IMR-90 (cell line): ENCODE results near the gene ABI3BP. TPM values are rescaled to one million over a fixed set of nuclear protein-coding genes. Genes with fewer than 3 reads are reported as not detected.

Experiments
- ATAC-seq: fragments of 200-7000 bp; cut with Tn5 transposase; 2 replicates; pipeline ENCODE4 v1.9.1; 2020; ENCODE audit warnings: low read depth, mild to moderate bottlenecking, moderate library complexity
- BruUV-seq: library from RNA; stranded (reverse); fragments of 400-500 nt; replicated peaks from 2 replicates; lab custom pipeline; 2021; lab: Mats Ljungman, UMichigan
- CTCF ChIA-PET: fragments of 300-600 bp; formaldehyde crosslinking; extraction: SDS; loops from one replicate; lab custom pipeline; 2021; ENCODE audit warnings: antibody characterized with exemption; lab: Yijun Ruan, JAX
- POLR2A ChIA-PET: fragments of 300-600 bp; sonication (Branson Sonifier 250); formaldehyde crosslinking; loops from one replicate; lab custom pipeline; 2022; ENCODE audit warnings: antibody characterized with exemption; ENCODE audit not compliant: unreplicated experiment; lab: Charles Lee
- DNase-seq: peaks from one replicate; pipeline ENCODE4 v3.0.0; 2013
- H2AFZ ChIP-seq: replicated peaks from 2 replicates; pipeline ENCODE3; 2013; ENCODE audit warnings: low read length, mild to moderate bottlenecking; ENCODE audit not compliant: poor library complexity
- H2AK5ac ChIP-seq: 2 replicates; pipeline ENCODE4 v1.6.1; 2013; ENCODE audit warnings: low read depth, low read length, inconsistent platforms
- H2AK9ac ChIP-seq: replicated peaks from 2 replicates; pipeline ENCODE3; 2013; ENCODE audit warnings: mild to moderate bottlenecking, low read depth, low read length, moderate library complexity; ENCODE audit not compliant: poor library complexity
- H2BK120ac ChIP-seq: 2 replicates; pipeline ENCODE4 v1.6.1; 2013; ENCODE audit warnings: low read depth, low read length, inconsistent platforms
- H2BK15ac ChIP-seq: 3 replicates; pipeline ENCODE4 v1.6.1; 2013; ENCODE audit warnings: low read depth, low read length, inconsistent platforms
- H2BK20ac ChIP-seq: 2 replicates; pipeline ENCODE4 v1.6.1; 2013; ENCODE audit warnings: low read depth, mild to moderate bottlenecking, inconsistent platforms, low read length, moderate library complexity
- H2BK5ac ChIP-seq: 2 replicates; pipeline ENCODE4 v1.6.1; 2013; ENCODE audit warnings: mild to moderate bottlenecking, low read depth, low read length, inconsistent platforms; ENCODE audit not compliant: poor library complexity, severe bottlenecking
- H3K14ac ChIP-seq: replicated peaks from 2 replicates; pipeline ENCODE4 v1.6.1; 2013; ENCODE audit warnings: low read depth, low read length, inconsistent platforms
- H3K18ac ChIP-seq: 2 replicates; pipeline ENCODE4 v1.6.1; 2013; ENCODE audit warnings: low read depth, low read length, control low read depth
- H3K23ac ChIP-seq: 2 replicates; pipeline ENCODE4 v1.6.1; 2013; ENCODE audit warnings: low read depth, low read length, inconsistent platforms
- H3K27ac ChIP-seq: 2 replicates; pipeline ENCODE4 v1.5.1; 2013; ENCODE audit warnings: mild to moderate bottlenecking, control low read depth, low read length; ENCODE audit not compliant: insufficient read depth
- H3K27me3 ChIP-seq: 2 replicates; pipeline ENCODE4 v1.6.1; 2013; ENCODE audit warnings: low read length; ENCODE audit not compliant: control insufficient read depth, insufficient read depth
- H3K36me3 ChIP-seq: 2 replicates; pipeline ENCODE4 v1.6.1; 2013; ENCODE audit warnings: low read length, mixed read lengths; ENCODE audit not compliant: control insufficient read depth, insufficient read depth
- H3K4ac ChIP-seq: 2 replicates; pipeline ENCODE4 v1.6.1; 2013; ENCODE audit warnings: low read depth, low read length, inconsistent platforms
- H3K4me1 ChIP-seq: 2 replicates; pipeline ENCODE4 v1.6.1; 2013; ENCODE audit warnings: low read length, mixed read lengths; ENCODE audit not compliant: control insufficient read depth, insufficient read depth
- H3K4me2 ChIP-seq: 2 replicates; pipeline ENCODE4 v1.6.1; 2013; ENCODE audit warnings: low read depth, mild to moderate bottlenecking, control low read depth, low read length, moderate library complexity
- H3K4me3 ChIP-seq: 2 replicates; pipeline ENCODE4 v1.5.1; 2013; ENCODE audit warnings: low read depth, mild to moderate bottlenecking, control low read depth, low read length, moderate library complexity; ENCODE audit not compliant: insufficient read depth
- H3K56ac ChIP-seq: 2 replicates; pipeline ENCODE4 v1.6.1; 2013; ENCODE audit warnings: low read length, inconsistent platforms; ENCODE audit not compliant: insufficient read depth; ENCODE audit errors: extremely low read depth
- H3K79me1 ChIP-seq, 2 experiments: 2 replicates each; pipeline ENCODE4 v1.6.1; 2013; ENCODE audit warnings: low read length in 2 of 2, inconsistent platforms in 1 of 2, low read depth in 1 of 2
- H3K9ac ChIP-seq: 2 replicates; pipeline ENCODE4 v1.6.1; 2013; ENCODE audit warnings: low read depth, low read length, control low read depth
- H3K9me1 ChIP-seq: 2 replicates; pipeline ENCODE4 v1.6.1; 2013; ENCODE audit warnings: low read length, inconsistent platforms; ENCODE audit not compliant: insufficient read depth
- H3K9me3 ChIP-seq: 2 replicates; pipeline ENCODE4 v1.6.1; 2013; ENCODE audit warnings: low read length; ENCODE audit not compliant: control insufficient read depth, insufficient read depth
- H4K20me1 ChIP-seq: 2 replicates; pipeline ENCODE4 v1.6.1; 2013; ENCODE audit warnings: low read length, inconsistent platforms; ENCODE audit not compliant: insufficient read depth
- H4K5ac ChIP-seq: 2 replicates; pipeline ENCODE4 v1.6.1; 2013; ENCODE audit warnings: mild to moderate bottlenecking, low read depth, low read length, control low read depth
- H4K8ac ChIP-seq, 2 experiments: 2 replicates each; pipeline ENCODE4 v1.6.1; 2013; ENCODE audit warnings: low read depth in 2 of 2, low read length in 2 of 2, control low read depth in 1 of 2, inconsistent platforms in 1 of 2
- H4K91ac ChIP-seq: 2 replicates; pipeline ENCODE4 v1.6.1; 2013; ENCODE audit warnings: low read depth, low read length, inconsistent platforms; ENCODE audit not compliant: insufficient read depth
- BHLHE40 ChIP-seq: fragments of 150-350 bp; IDR thresholded peaks from 2 replicates; pipeline ENCODE4 v1.6.1; 2016; ENCODE audit warnings: mild to moderate bottlenecking, low read depth, low read length
- CEBPB ChIP-seq: IDR thresholded peaks from 2 replicates; pipeline ENCODE4 v1.6.1; 2012; ENCODE audit warnings: low read depth, low read length, improper control_type of control experiment
- CHD1 ChIP-seq: IDR thresholded peaks from 2 replicates; pipeline ENCODE4 v1.6.1; 2012; ENCODE audit warnings: low read depth, low read length, improper control_type of control experiment
- FOS ChIP-seq: fragments of 150-350 bp; IDR thresholded peaks from 2 replicates; pipeline ENCODE4 v1.6.1; 2016; ENCODE audit warnings: low read depth, low read length
- MAFK ChIP-seq: IDR thresholded peaks from 2 replicates; pipeline ENCODE4 v1.6.1; 2012; ENCODE audit warnings: low read depth, low read length, improper control_type of control experiment
- MAZ ChIP-seq: IDR thresholded peaks from 2 replicates; pipeline ENCODE4 v1.6.1; 2012; ENCODE audit warnings: low read depth, mild to moderate bottlenecking, low read length, improper control_type of control experiment, moderate library complexity, borderline replicate concordance
- MXI1 ChIP-seq: IDR thresholded peaks from 2 replicates; pipeline ENCODE4 v1.6.1; 2012; ENCODE audit warnings: low read depth, mild to moderate bottlenecking, low read length, moderate library complexity, borderline replicate concordance
- NFE2L2 ChIP-seq: fragments of 150-350 bp; IDR thresholded peaks from 2 replicates; pipeline ENCODE4 v1.6.1; 2016; ENCODE audit warnings: low read depth, mild to moderate bottlenecking, low read length
- POLR2A ChIP-seq: IDR thresholded peaks from 2 replicates; pipeline ENCODE4 v1.6.1; 2012; ENCODE audit warnings: mild to moderate bottlenecking, low read depth, low read length
- RAD21 ChIP-seq: IDR thresholded peaks from 2 replicates; pipeline ENCODE4 v1.6.1; 2012; ENCODE audit warnings: low read length, improper control_type of control experiment
- RCOR1 ChIP-seq: IDR thresholded peaks from 2 replicates; pipeline ENCODE4 v1.6.1; 2012; ENCODE audit warnings: mild to moderate bottlenecking, low read length, improper control_type of control experiment; ENCODE audit not compliant: insufficient replicate concordance
- RFX5 ChIP-seq: IDR thresholded peaks from 2 replicates; pipeline ENCODE4 v1.8.0; 2012; ENCODE audit warnings: low read depth, mild to moderate bottlenecking, low read length, moderate library complexity
- SMC3 ChIP-seq: fragments of 150-350 bp; IDR thresholded peaks from 2 replicates; pipeline ENCODE4 v1.6.1; 2016; ENCODE audit warnings: low read depth, mild to moderate bottlenecking, antibody characterized with exemption, low read length, moderate library complexity
- dilution Hi-C: fragments of 300-500 bp; cut with HindIII; formaldehyde crosslinking; loops from one replicate; pipeline ENCODE4 v1.14.3; 2018; ENCODE audit warnings: low sequenced_read_pairs; ENCODE audit not compliant: unreplicated experiment
- in situ Hi-C: fragments of 300-500 bp; cut with MboI; formaldehyde crosslinking; loops from 3 replicates; pipeline ENCODE4 v1.14.3; 2019; ENCODE audit warnings: low sequenced_read_pairs, inconsistent platforms, mixed read lengths
- intact Hi-C: fragments of 100-400 bp; cut with micrococcal nuclease; formaldehyde crosslinking; loops from 2 replicates; pipeline ENCODE4 v1.10.0; 2022
- polyA plus RNA-seq, 3 experiments: library from polyadenylated mRNA; depleted of rRNA; stranded (reverse); fragments of >200 nt; gene quantifications; 2 replicates each; pipeline ENCODE4 v1.2.3, GENCODE V29; 2012; ENCODE audit warnings: low replicate concordance in 1 of 3
- total RNA-seq: library from RNA; depleted of rRNA; stranded (reverse); fragments of >200 nt; gene quantifications from 2 replicates; pipeline ENCODE4 v1.2.3, GENCODE V29; 2012
- TF ChIP-seq, protein P1 (sequence below): fragments of 150-350 bp; IDR thresholded peaks from 2 replicates; pipeline ENCODE4 v1.6.1; 2017; ENCODE audit warnings: mild to moderate bottlenecking, antibody characterized with exemption, low read length, low read depth
- TF ChIP-seq, protein P2 (sequence below): fragments of 150-350 bp; IDR thresholded peaks from 2 replicates; pipeline ENCODE4 v1.6.1; 2016; ENCODE audit warnings: low read depth, mild to moderate bottlenecking, low read length, moderate library complexity, borderline replicate concordance
- TF ChIP-seq, protein P3 (sequence below): conservative IDR thresholded peaks from 2 replicates; pipeline ENCODE4 v1.5.1; 2012; ENCODE audit warnings: mild to moderate bottlenecking, low read depth, low read length, improper control_type of control experiment

ABI3BP gene
- total and polyA plus RNA-seq, 2 of the 4 experiments (the other 2 are of a cell fraction) = 3.0 to 26.7 TPM

DNA sequence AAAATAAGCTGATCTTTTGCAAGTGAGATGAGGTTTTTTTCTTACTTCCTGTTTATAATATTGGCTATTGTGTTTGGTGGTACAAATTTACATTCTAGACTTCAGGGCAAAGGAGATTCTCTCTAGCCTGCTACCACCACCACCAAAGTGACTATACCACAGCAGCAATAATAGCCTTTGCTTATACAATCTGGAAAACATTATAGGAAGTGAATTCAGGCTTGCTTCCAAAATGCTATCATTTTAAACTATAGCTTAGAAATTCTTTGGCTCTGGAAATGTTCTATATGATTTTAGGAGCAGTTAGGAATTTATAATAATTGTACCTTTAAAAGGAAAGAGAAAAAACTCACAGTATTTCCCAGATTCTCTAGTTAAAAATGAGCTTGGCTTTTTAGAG, 189.5 kb downstream of the ABI3BP start:
- Histone ChIP-seq H3K4me3 (no peak overlapping the region), H3K4ac (no peak overlapping the region), H2AFZ (no peak overlapping the region), H3K79me1 (no peaks in the 10 kb centered on the region), H4K20me1 (no peaks in the 10 kb centered on the region), H4K8ac (no peak overlapping the region), H2BK120ac (no peak overlapping the region), H2AK5ac (no peak overlapping the region), H3K4me1 (no peaks in the 10 kb centered on the region), H3K14ac (no peak overlapping the region), H3K9me3 (no peaks in the 10 kb centered on the region), H4K91ac (no peak overlapping the region), H3K9ac (no peak overlapping the region), H3K56ac (no peak overlapping the region), H2AK9ac (no peak overlapping the region), H3K23ac (no peak overlapping the region), H2BK15ac (no peak overlapping the region), H3K36me3 (no peaks in the 10 kb centered on the region), H3K18ac (no peak overlapping the region), H3K9me1 (no peaks in the 10 kb centered on the region), H3K27me3 (no peaks in the 10 kb centered on the region), H3K4me2 (no peak overlapping the region), H2BK5ac (no peak overlapping the region), H4K5ac (no peak overlapping the region), H2BK20ac (no peak overlapping the region), H3K27ac (no peak overlapping the region)
- BruUV-seq = no TSS peak
- POLR2A ChIA-PET = no interaction called here
- CTCF ChIA-PET = no interaction called here
- TF ChIP-seq MAZ (no peak), CEBPB (no peak), CHD1 (no peak), MXI1 (no peak), FOS (no peak), POLR2A (no peak), SMC3 (no peak), RAD21 (no peak), MAFK (no peak), RFX5 (no peak), NFE2L2 (no peak), RCOR1 (no peak), BHLHE40 (no peak)
- TF ChIP-seq, protein P1, sequence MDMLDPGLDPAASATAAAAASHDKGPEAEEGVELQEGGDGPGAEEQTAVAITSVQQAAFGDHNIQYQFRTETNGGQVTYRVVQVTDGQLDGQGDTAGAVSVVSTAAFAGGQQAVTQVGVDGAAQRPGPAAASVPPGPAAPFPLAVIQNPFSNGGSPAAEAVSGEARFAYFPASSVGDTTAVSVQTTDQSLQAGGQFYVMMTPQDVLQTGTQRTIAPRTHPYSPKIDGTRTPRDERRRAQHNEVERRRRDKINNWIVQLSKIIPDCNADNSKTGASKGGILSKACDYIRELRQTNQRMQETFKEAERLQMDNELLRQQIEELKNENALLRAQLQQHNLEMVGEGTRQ = no peak
- TF ChIP-seq, protein P2, sequence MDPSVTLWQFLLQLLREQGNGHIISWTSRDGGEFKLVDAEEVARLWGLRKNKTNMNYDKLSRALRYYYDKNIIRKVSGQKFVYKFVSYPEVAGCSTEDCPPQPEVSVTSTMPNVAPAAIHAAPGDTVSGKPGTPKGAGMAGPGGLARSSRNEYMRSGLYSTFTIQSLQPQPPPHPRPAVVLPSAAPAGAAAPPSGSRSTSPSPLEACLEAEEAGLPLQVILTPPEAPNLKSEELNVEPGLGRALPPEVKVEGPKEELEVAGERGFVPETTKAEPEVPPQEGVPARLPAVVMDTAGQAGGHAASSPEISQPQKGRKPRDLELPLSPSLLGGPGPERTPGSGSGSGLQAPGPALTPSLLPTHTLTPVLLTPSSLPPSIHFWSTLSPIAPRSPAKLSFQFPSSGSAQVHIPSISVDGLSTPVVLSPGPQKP = no peak
- TF ChIP-seq, protein P3, sequence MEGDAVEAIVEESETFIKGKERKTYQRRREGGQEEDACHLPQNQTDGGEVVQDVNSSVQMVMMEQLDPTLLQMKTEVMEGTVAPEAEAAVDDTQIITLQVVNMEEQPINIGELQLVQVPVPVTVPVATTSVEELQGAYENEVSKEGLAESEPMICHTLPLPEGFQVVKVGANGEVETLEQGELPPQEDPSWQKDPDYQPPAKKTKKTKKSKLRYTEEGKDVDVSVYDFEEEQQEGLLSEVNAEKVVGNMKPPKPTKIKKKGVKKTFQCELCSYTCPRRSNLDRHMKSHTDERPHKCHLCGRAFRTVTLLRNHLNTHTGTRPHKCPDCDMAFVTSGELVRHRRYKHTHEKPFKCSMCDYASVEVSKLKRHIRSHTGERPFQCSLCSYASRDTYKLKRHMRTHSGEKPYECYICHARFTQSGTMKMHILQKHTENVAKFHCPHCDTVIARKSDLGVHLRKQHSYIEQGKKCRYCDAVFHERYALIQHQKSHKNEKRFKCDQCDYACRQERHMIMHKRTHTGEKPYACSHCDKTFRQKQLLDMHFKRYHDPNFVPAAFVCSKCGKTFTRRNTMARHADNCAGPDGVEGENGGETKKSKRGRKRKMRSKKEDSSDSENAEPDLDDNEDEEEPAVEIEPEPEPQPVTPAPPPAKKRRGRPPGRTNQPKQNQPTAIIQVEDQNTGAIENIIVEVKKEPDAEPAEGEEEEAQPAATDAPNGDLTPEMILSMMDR = no peak
- intact Hi-C loops (no loop called here), dilution Hi-C loops (no loop called here), in situ Hi-C loops (no loop called here)
- DNase-seq = no peak
- no peak for ATAC-seq
